Measurements from ENCODE around the gene GALNT18. TPM values are rescaled to one million over a fixed set of nuclear protein-coding genes. Genes with fewer than 3 reads are reported as not detected.

The GALNT18 gene
- total RNA-seq, 1 donor from 2014 or later, result 24.4 TPM

GRCh38 chr11:11416502-11416901, 205.3 kb downstream of the GALNT18 start:
- TF ChIP-seq CTCF (IDR thresholded peaks at IDR 0.05; ENCODE audit: borderline replicate concordance), result no peak
- intact Hi-C loops (cut with micrococcal nuclease), result no loop called here
- DNase-seq, result no peak
- no peaks in the 10 kb centered on the region for H3K36me3 ChIP-seq
- H3K4me3 ChIP-seq, result no peak overlapping the region
- H3K4me1 ChIP-seq, result peaks cover 55% of the 10 kb centered on the region
- H3K27me3 ChIP-seq (ENCODE audit: low read depth), result no peaks in the 10 kb centered on the region
- H3K27ac ChIP-seq (replicated peaks), result no peak overlapping the region
- H3K9me3 ChIP-seq (replicated peaks), result no peaks in the 10 kb centered on the region

- Histone ChIP-seq H3K27me3 (ENCODE audit: low read depth) (no peaks in the 10 kb centered on the region), H3K4me3 (no peak overlapping the region), H3K4me1 (peaks cover 49% of the 10 kb centered on the region), H3K27ac (replicated peaks) (no peak overlapping the region), H3K9me3 (replicated peaks) (no peaks in the 10 kb centered on the region), H3K36me3 (no peaks in the 10 kb centered on the region)
- intact Hi-C loops (cut with micrococcal nuclease), result no loop called here
- TF ChIP-seq CTCF (IDR thresholded peaks at IDR 0.05; ENCODE audit: borderline replicate concordance), result no peak
- DNase-seq, result no peak
These were observed 205.9 kb downstream of the GALNT18 start for GRCh38 chr11:11415901-11416300.

- H3K4me3 ChIP-seq, result no peak overlapping the region
- TF ChIP-seq CTCF (IDR thresholded peaks at IDR 0.05; ENCODE audit: borderline replicate concordance), result no peak
- H3K36me3 ChIP-seq, result no peaks in the 10 kb centered on the region
- no peaks in the 10 kb centered on the region for H3K9me3 ChIP-seq (replicated peaks)
- no peaks in the 10 kb centered on the region for H3K27me3 ChIP-seq (ENCODE audit: low read depth)
- intact Hi-C loops (cut with micrococcal nuclease), result no loop called here
- no peak for DNase-seq
- H3K4me1 ChIP-seq, result peaks cover 47% of the 10 kb centered on the region
- no peak overlapping the region for H3K27ac ChIP-seq (replicated peaks)
These were observed 206.8 kb downstream of the GALNT18 start for GRCh38 chr11:11414996-11415395.

GRCh38 chr11:11413776-11414175, 208.0 kb downstream of the GALNT18 start:
- no peak for DNase-seq
- Histone ChIP-seq H3K4me3 (no peak overlapping the region), H3K36me3 (no peaks in the 10 kb centered on the region), H3K4me1 (peaks cover 47% of the 10 kb centered on the region), H3K27me3 (ENCODE audit: low read depth) (no peaks in the 10 kb centered on the region), H3K9me3 (replicated peaks) (no peaks in the 10 kb centered on the region), H3K27ac (replicated peaks) (no peak overlapping the region)
- intact Hi-C loops (cut with micrococcal nuclease), result no loop called here
- no peak for TF ChIP-seq CTCF (IDR thresholded peaks at IDR 0.05; ENCODE audit: borderline replicate concordance)

- Histone ChIP-seq H3K27ac (replicated peaks) (no peak overlapping the region), H3K4me3 (no peak overlapping the region), H3K4me1 (peaks cover 53% of the 10 kb centered on the region), H3K36me3 (no peaks in the 10 kb centered on the region), H3K9me3 (replicated peaks) (no peaks in the 10 kb centered on the region), H3K27me3 (ENCODE audit: low read depth) (no peaks in the 10 kb centered on the region)
- no peak for DNase-seq
- intact Hi-C loops (cut with micrococcal nuclease), result no loop called here
- no peak for TF ChIP-seq CTCF (IDR thresholded peaks at IDR 0.05; ENCODE audit: borderline replicate concordance)
These were observed 210.3 kb downstream of the GALNT18 start for GRCh38 chr11:11411401-11411985.
